SK-N-SH treated with all-trans-retinoic acid at 6 μM for 48 hours (cell line): ENCODE measurements around the gene RIN3.

Experiments used
- ATAC-seq: fragments of 200-7000 bp; cut with Tn5 transposase; 3 replicates; pipeline ENCODE4 v1.9.1; 2020; ENCODE audit warnings: mild to moderate bottlenecking, moderate library complexity
- ARNTL ChIP-seq: fragments of 450-650 bp; formaldehyde crosslinking; IDR thresholded peaks from 2 replicates; pipeline ENCODE4 v1.5.0; 2020; ENCODE audit warnings: low read depth, mild to moderate bottlenecking, moderate library complexity, borderline replicate concordance
- CSDC2 ChIP-seq: fragments of 250-450 bp; sonication (Bioruptor Pico); IDR thresholded peaks from 2 replicates; pipeline ENCODE4 v1.5.0; 2020; ENCODE audit warnings: mild to moderate bottlenecking, moderate library complexity
- ESRRG ChIP-seq: fragments of 250-450 bp; sonication (Bioruptor Pico); IDR thresholded peaks from 2 replicates; pipeline ENCODE4 v1.6.1; 2021; ENCODE audit warnings: mild to moderate bottlenecking
- GLIS3 ChIP-seq: fragments of 250-450 bp; sonication (Bioruptor Pico); IDR thresholded peaks from 2 replicates; pipeline ENCODE4 v1.5.0; 2020; ENCODE audit warnings: mild to moderate bottlenecking, moderate library complexity
- ISL1 ChIP-seq: fragments of 250-450 bp; sonication (Bioruptor Pico); IDR thresholded peaks from 2 replicates; pipeline ENCODE4 v2.1.2; 2022; ENCODE audit warnings: mild to moderate bottlenecking, moderate library complexity
- PPARA ChIP-seq: fragments of 250-450 bp; sonication (Bioruptor Pico); IDR thresholded peaks from 2 replicates; pipeline ENCODE4 v1.5.0; 2020; ENCODE audit warnings: mild to moderate bottlenecking, borderline replicate concordance
- RARB ChIP-seq: fragments of 250-450 bp; sonication (Bioruptor Pico); IDR thresholded peaks from 2 replicates; pipeline ENCODE4 v1.8.0; 2021; ENCODE audit warnings: mild to moderate bottlenecking, moderate library complexity
- SNAI2 ChIP-seq: fragments of 250-450 bp; sonication (Bioruptor Pico); IDR thresholded peaks from 2 replicates; pipeline ENCODE4 v1.5.0; 2020; ENCODE audit warnings: mild to moderate bottlenecking, moderate library complexity
- TCF4 ChIP-seq: fragments of 250-450 bp; sonication (Bioruptor Pico); IDR thresholded peaks from 2 replicates; pipeline ENCODE4 v1.8.0; 2021; ENCODE audit warnings: mild to moderate bottlenecking, moderate library complexity, borderline replicate concordance
- TSHZ2 ChIP-seq: fragments of 250-450 bp; sonication (Bioruptor Pico); IDR thresholded peaks from 2 replicates; pipeline ENCODE4 v1.5.0; 2020; ENCODE audit warnings: mild to moderate bottlenecking, moderate library complexity
- ZC3H10 ChIP-seq: fragments of 250-450 bp; sonication (Bioruptor Pico); IDR thresholded peaks from 2 replicates; pipeline ENCODE4 v1.5.1; 2021; ENCODE audit warnings: mild to moderate bottlenecking, moderate library complexity
- ZFP3 ChIP-seq: fragments of 250-450 bp; sonication (Bioruptor Pico); IDR thresholded peaks from 2 replicates; pipeline ENCODE4 v1.5.0; 2020; ENCODE audit warnings: mild to moderate bottlenecking, moderate library complexity
- ZFP30 ChIP-seq: fragments of 450-650 bp; formaldehyde crosslinking; IDR thresholded peaks from 2 replicates; pipeline ENCODE4 v1.5.0; 2022; ENCODE audit warnings: mild to moderate bottlenecking, moderate library complexity
- ZNF565 ChIP-seq: fragments of 450-650 bp; formaldehyde crosslinking; conservative IDR thresholded peaks from 2 replicates; pipeline ENCODE4 v1.5.0; 2020; ENCODE audit warnings: low read depth, mild to moderate bottlenecking, moderate library complexity
- ZNF70 ChIP-seq: fragments of 450-650 bp; formaldehyde crosslinking; IDR thresholded peaks from 2 replicates; pipeline ENCODE4 v1.5.0; 2020; ENCODE audit warnings: mild to moderate bottlenecking, moderate library complexity
- TF ChIP-seq, protein P1 (sequence below): fragments of 250-450 bp; sonication (Bioruptor Pico); IDR thresholded peaks from 2 replicates; pipeline ENCODE4 v1.8.0; 2021; ENCODE audit warnings: low read depth, mild to moderate bottlenecking, moderate library complexity, borderline replicate concordance
- TF ChIP-seq, protein P2 (sequence below): fragments of 250-450 bp; sonication (Bioruptor Pico); IDR thresholded peaks from 2 replicates; pipeline ENCODE4 v1.5.1; 2020; ENCODE audit warnings: low read depth, mild to moderate bottlenecking, moderate library complexity
- TF ChIP-seq, protein P3 (sequence below): fragments of 250-450 bp; sonication (Bioruptor Pico); IDR thresholded peaks from 2 replicates; pipeline ENCODE4 v1.8.0; 2020; ENCODE audit warnings: mild to moderate bottlenecking, moderate library complexity, borderline replicate concordance

Gene RIN3

DNA sequence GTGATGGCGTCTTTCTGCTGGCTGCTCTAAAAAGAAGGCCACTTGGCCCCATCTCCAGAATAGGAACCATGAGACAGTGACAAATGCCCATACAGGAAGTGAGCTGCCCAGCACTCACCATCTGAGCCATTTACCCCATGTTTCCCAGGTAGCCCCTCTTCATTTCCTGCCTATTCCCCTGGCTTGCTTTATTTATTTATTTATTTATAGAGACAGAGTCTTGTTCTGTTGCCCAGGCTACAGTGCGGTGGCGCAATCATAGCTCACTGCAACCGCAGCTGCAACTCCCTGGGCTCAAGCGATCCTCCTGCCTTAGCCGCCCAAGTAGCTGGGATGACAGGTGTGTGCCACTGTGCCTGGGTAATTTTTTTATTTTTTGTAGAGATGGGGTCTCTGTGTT is 71.2 kb downstream of the RIN3 start:
- no peak for ATAC-seq
- TF ChIP-seq PPARA (CRISPR knock-in tag) (no peak), TCF4 (no peak), ZC3H10 (CRISPR knock-in tag) (no peak), ARNTL (no peak), TSHZ2 (CRISPR knock-in tag) (no peak), ISL1 (CRISPR knock-in tag) (no peak), CSDC2 (CRISPR knock-in tag) (no peak), ZFP30 (CRISPR knock-in tag) (no peak), ZNF70 (CRISPR knock-in tag) (no peak), ZNF565 (CRISPR knock-in tag) (no peak), ZFP3 (no peak)
- TF ChIP-seq, protein P1, sequence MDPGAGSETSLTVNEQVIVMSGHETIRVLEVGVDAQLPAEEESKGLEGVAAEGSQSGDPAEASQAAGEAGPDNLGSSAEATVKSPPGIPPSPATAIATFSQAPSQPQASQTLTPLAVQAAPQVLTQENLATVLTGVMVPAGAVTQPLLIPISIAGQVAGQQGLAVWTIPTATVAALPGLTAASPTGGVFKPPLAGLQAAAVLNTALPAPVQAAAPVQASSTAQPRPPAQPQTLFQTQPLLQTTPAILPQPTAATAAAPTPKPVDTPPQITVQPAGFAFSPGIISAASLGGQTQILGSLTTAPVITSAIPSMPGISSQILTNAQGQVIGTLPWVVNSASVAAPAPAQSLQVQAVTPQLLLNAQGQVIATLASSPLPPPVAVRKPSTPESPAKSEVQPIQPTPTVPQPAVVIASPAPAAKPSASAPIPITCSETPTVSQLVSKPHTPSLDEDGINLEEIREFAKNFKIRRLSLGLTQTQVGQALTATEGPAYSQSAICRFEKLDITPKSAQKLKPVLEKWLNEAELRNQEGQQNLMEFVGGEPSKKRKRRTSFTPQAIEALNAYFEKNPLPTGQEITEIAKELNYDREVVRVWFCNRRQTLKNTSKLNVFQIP (CRISPR knock-in tag) = no peak
- TF ChIP-seq, protein P2, sequence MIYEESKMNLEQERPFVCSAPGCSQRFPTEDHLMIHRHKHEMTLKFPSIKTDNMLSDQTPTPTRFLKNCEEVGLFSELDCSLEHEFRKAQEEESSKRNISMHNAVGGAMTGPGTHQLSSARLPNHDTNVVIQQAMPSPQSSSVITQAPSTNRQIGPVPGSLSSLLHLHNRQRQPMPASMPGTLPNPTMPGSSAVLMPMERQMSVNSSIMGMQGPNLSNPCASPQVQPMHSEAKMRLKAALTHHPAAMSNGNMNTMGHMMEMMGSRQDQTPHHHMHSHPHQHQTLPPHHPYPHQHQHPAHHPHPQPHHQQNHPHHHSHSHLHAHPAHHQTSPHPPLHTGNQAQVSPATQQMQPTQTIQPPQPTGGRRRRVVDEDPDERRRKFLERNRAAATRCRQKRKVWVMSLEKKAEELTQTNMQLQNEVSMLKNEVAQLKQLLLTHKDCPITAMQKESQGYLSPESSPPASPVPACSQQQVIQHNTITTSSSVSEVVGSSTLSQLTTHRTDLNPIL (CRISPR knock-in tag) = no peak

GRCh38 chr14:92585981-92586937 is 72.7 kb downstream of the RIN3 start:
- TF ChIP-seq PPARA (CRISPR knock-in tag) (no peak), GLIS3 (CRISPR knock-in tag) (no peak), ZFP3 (peak; percentile 70; the same call in 1 of the 2 replicates)
- ATAC-seq = peak; percentile 82

GRCh38 chr14:92586963-92587699 is 73.5 kb downstream of the RIN3 start:
- no peak for ATAC-seq
- TF ChIP-seq ZNF565 (CRISPR knock-in tag) (no peak), RARB (CRISPR knock-in tag) (no peak), ISL1 (CRISPR knock-in tag) (no peak), ZFP3 (no peak), ESRRG (no peak), ZFP30 (CRISPR knock-in tag) (no peak), GLIS3 (CRISPR knock-in tag) (no peak), SNAI2 (no peak)
- TF ChIP-seq, protein P3, sequence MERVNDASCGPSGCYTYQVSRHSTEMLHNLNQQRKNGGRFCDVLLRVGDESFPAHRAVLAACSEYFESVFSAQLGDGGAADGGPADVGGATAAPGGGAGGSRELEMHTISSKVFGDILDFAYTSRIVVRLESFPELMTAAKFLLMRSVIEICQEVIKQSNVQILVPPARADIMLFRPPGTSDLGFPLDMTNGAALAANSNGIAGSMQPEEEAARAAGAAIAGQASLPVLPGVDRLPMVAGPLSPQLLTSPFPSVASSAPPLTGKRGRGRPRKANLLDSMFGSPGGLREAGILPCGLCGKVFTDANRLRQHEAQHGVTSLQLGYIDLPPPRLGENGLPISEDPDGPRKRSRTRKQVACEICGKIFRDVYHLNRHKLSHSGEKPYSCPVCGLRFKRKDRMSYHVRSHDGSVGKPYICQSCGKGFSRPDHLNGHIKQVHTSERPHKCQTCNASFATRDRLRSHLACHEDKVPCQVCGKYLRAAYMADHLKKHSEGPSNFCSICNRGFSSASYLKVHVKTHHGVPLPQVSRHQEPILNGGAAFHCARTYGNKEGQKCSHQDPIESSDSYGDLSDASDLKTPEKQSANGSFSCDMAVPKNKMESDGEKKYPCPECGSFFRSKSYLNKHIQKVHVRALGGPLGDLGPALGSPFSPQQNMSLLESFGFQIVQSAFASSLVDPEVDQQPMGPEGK = no peak
- TF ChIP-seq, protein P1 (CRISPR knock-in tag) = no peak
